Measurements from ENCODE around the gene BAG2.

The BAG2 gene

DNA sequence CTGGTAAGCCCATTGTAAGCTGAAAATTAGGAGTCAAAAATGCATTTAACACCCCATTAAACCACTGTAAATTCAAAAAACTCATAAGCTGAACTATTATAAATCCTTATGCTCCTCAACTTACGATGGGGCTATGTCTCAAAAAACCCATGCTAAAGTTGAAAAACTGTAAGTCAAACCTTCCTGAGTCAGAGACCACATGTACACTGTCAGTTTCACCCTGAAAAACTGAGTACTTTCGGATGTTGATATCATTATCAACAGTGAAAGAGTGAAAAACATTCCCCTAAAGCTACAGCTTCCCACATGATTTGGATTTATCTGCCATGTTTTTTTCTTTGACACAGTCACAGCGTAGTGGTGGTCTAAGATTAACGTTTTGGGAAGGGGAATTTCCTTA lies 35.7 kb downstream of the BAG2 start:
- Histone ChIP-seq H3K4me1 (ENCODE audit: insufficient read depth, low read length, poor library complexity, severe bottlenecking) (peaks cover 17% of the 10 kb centered on the region), H3K27me3 (ENCODE audit: insufficient read depth, low read length, poor library complexity, severe bottlenecking) (no peaks in the 10 kb centered on the region), H2AFZ (ENCODE audit: low read length) (no peak overlapping the region), H3K79me2 (ENCODE audit: insufficient read depth, low read length) (peaks cover 23% of the 10 kb centered on the region; the same call in 1 of the 2 replicates), H4K20me1 (ENCODE audit: insufficient read depth, low read length, poor library complexity, severe bottlenecking) (no peaks in the 10 kb centered on the region), H3K9me2 (replicated peaks; ENCODE audit: low read depth, low read length) (no peaks in the 10 kb centered on the region), H3K4me2 (ENCODE audit: low read depth, low read length, poor library complexity, severe bottlenecking) (no peak overlapping the region), H3F3A (ENCODE audit: low read depth) (no peaks in the 10 kb centered on the region), H3K9ac (ENCODE audit: low read depth, low read length, poor library complexity, severe bottlenecking) (no peak overlapping the region), H3K4me3 (ENCODE audit: low read length, poor library complexity, severe bottlenecking) (no peak overlapping the region), H3K9me3 (ENCODE audit: insufficient read depth, low read depth, low read length) (no peaks in the 10 kb centered on the region), H3K36me3 (ENCODE audit: insufficient read depth, low read length) (peaks cover 5% of the 10 kb centered on the region; the same call in 1 of the 2 replicates)
- TF ChIP-seq EZH2phosphoT487 (IDR thresholded peaks at IDR 0.05; ENCODE audit: borderline replicate concordance) = no peak
- TF ChIP-seq, protein P1, sequence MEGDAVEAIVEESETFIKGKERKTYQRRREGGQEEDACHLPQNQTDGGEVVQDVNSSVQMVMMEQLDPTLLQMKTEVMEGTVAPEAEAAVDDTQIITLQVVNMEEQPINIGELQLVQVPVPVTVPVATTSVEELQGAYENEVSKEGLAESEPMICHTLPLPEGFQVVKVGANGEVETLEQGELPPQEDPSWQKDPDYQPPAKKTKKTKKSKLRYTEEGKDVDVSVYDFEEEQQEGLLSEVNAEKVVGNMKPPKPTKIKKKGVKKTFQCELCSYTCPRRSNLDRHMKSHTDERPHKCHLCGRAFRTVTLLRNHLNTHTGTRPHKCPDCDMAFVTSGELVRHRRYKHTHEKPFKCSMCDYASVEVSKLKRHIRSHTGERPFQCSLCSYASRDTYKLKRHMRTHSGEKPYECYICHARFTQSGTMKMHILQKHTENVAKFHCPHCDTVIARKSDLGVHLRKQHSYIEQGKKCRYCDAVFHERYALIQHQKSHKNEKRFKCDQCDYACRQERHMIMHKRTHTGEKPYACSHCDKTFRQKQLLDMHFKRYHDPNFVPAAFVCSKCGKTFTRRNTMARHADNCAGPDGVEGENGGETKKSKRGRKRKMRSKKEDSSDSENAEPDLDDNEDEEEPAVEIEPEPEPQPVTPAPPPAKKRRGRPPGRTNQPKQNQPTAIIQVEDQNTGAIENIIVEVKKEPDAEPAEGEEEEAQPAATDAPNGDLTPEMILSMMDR (conservative IDR thresholded peaks at IDR 0.05; ENCODE audit: low read length) = no peak

GRCh38 chr6:57209030-57209429 lies 36.9 kb downstream of the BAG2 start:
- Histone ChIP-seq H3F3A (ENCODE audit: low read depth) (no peaks in the 10 kb centered on the region), H3K9me2 (replicated peaks; ENCODE audit: low read depth, low read length) (no peaks in the 10 kb centered on the region), H3K4me3 (ENCODE audit: low read length, poor library complexity, severe bottlenecking) (no peak overlapping the region), H3K9ac (ENCODE audit: low read depth, low read length, poor library complexity, severe bottlenecking) (no peak overlapping the region), H3K4me2 (ENCODE audit: low read depth, low read length, poor library complexity, severe bottlenecking) (no peak overlapping the region), H3K79me2 (ENCODE audit: insufficient read depth, low read length) (peaks cover 35% of the 10 kb centered on the region), H3K4me1 (ENCODE audit: insufficient read depth, low read length, poor library complexity, severe bottlenecking) (peaks cover 27% of the 10 kb centered on the region), H3K9me3 (ENCODE audit: insufficient read depth, low read depth, low read length) (no peaks in the 10 kb centered on the region), H2AFZ (ENCODE audit: low read length) (no peak overlapping the region), H3K36me3 (ENCODE audit: insufficient read depth, low read length) (peaks cover 5% of the 10 kb centered on the region; the same call in 1 of the 2 replicates), H3K27me3 (ENCODE audit: insufficient read depth, low read length, poor library complexity, severe bottlenecking) (no peaks in the 10 kb centered on the region), H4K20me1 (ENCODE audit: insufficient read depth, low read length, poor library complexity, severe bottlenecking) (peaks cover 6% of the 10 kb centered on the region)
- TF ChIP-seq, protein P1 (conservative IDR thresholded peaks at IDR 0.05; ENCODE audit: low read length) = no peak
- no peak for TF ChIP-seq EZH2phosphoT487 (IDR thresholded peaks at IDR 0.05; ENCODE audit: borderline replicate concordance)

GRCh38 chr6:57210060-57210459 lies 37.9 kb downstream of the BAG2 start:
- no peak overlapping the region for H2AFZ ChIP-seq (ENCODE audit: low read length)
- peaks cover 8% of the 10 kb centered on the region for H4K20me1 ChIP-seq (ENCODE audit: insufficient read depth, low read length, poor library complexity, severe bottlenecking)
- TF ChIP-seq EZH2phosphoT487 (IDR thresholded peaks at IDR 0.05; ENCODE audit: borderline replicate concordance) = no peak
- TF ChIP-seq, protein P1 (conservative IDR thresholded peaks at IDR 0.05; ENCODE audit: low read length) = no peak
- no peaks in the 10 kb centered on the region for H3K9me3 ChIP-seq (ENCODE audit: insufficient read depth, low read depth, low read length)
- no peak overlapping the region for H3K9ac ChIP-seq (ENCODE audit: low read depth, low read length, poor library complexity, severe bottlenecking)
- peaks cover 5% of the 10 kb centered on the region; the same call in 1 of the 2 replicates for H3K36me3 ChIP-seq (ENCODE audit: insufficient read depth, low read length)
- no peaks in the 10 kb centered on the region for H3F3A ChIP-seq (ENCODE audit: low read depth)
- no peaks in the 10 kb centered on the region for H3K27me3 ChIP-seq (ENCODE audit: insufficient read depth, low read length, poor library complexity, severe bottlenecking)
- peaks cover 28% of the 10 kb centered on the region for H3K4me1 ChIP-seq (ENCODE audit: insufficient read depth, low read length, poor library complexity, severe bottlenecking)
- H3K79me2 ChIP-seq (ENCODE audit: insufficient read depth, low read length) = peaks cover 45% of the 10 kb centered on the region
- H3K4me2 ChIP-seq (ENCODE audit: low read depth, low read length, poor library complexity, severe bottlenecking) = no peak overlapping the region
- no peaks in the 10 kb centered on the region for H3K9me2 ChIP-seq (replicated peaks; ENCODE audit: low read depth, low read length)
- H3K4me3 ChIP-seq (ENCODE audit: low read length, poor library complexity, severe bottlenecking) = no peak overlapping the region
